GM12865 (cell line): Measurements from ENCODE around the gene PRKCH.

Experiments used
- DNase-seq: peaks from one replicate; pipeline ENCODE4 v3.0.0; 2010; ENCODE audit warnings: low read depth
- H3K4me3 ChIP-seq: 2 replicates; pipeline ENCODE4 v1.5.1; 2011; ENCODE audit warnings: mild to moderate bottlenecking, low read depth, low read length, control low read depth
- TF ChIP-seq, protein P1 (sequence below): IDR thresholded peaks from 2 replicates; pipeline ENCODE4 v1.5.1; 2011; ENCODE audit warnings: low read length, control low read depth, low read depth, inconsistent platforms; ENCODE audit not compliant: insufficient read depth; ENCODE audit errors: missing control alignments

PRKCH gene

GRCh38 chr14:61573321-61573720, 251.9 kb downstream of the PRKCH start:
- no peak overlapping the region for H3K4me3 ChIP-seq
- no peak for DNase-seq
- TF ChIP-seq, protein P1, sequence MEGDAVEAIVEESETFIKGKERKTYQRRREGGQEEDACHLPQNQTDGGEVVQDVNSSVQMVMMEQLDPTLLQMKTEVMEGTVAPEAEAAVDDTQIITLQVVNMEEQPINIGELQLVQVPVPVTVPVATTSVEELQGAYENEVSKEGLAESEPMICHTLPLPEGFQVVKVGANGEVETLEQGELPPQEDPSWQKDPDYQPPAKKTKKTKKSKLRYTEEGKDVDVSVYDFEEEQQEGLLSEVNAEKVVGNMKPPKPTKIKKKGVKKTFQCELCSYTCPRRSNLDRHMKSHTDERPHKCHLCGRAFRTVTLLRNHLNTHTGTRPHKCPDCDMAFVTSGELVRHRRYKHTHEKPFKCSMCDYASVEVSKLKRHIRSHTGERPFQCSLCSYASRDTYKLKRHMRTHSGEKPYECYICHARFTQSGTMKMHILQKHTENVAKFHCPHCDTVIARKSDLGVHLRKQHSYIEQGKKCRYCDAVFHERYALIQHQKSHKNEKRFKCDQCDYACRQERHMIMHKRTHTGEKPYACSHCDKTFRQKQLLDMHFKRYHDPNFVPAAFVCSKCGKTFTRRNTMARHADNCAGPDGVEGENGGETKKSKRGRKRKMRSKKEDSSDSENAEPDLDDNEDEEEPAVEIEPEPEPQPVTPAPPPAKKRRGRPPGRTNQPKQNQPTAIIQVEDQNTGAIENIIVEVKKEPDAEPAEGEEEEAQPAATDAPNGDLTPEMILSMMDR = no peak

DNA sequence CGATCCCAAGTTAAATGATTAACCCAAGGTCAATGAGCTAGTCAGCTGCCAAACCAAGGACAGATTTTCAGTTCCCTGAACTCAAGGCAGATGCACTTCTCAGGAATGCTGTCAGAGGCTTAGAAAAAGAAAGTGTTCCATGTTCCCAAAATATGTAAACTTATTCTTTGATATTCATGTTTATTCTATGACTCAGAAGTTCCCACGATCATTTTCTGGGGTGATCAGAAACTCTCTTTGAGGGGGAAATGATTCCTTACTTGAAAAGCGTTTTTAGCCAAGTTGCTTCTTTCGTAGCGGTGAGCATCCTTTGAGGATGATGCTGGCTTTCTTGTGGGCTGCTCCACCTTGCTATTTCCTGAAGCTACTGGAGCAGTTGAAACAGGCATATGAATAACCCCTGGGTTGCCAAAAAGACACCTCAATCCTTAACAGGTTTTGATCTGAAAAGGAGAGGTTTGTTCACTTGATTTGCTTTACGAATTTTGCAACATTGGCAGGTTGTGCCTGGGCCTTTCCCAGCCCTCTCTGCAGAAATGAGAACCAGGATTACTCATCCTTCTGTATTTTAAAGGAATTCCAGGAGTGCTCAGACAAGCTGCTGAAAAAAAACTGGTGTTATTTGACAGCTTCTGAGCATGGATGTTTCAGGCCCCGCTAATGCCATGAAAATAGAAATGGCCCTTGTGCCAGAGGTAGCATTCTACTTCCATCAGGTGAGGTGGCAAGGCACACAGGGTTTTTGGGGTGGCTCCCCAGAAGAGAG, 252.6 kb downstream of the PRKCH start:
- TF ChIP-seq, protein P1 = no peak
- no peak for DNase-seq
- H3K4me3 ChIP-seq = no peak overlapping the region

- H3K4me3 ChIP-seq = no peak overlapping the region
- DNase-seq = no peak
- TF ChIP-seq, protein P1 = no peak
Measured at GRCh38 chr14:61574514-61574807, 253.1 kb downstream of the PRKCH start.

GRCh38 chr14:61575126-61575525, 253.7 kb downstream of the PRKCH start:
- H3K4me3 ChIP-seq = no peak overlapping the region
- no peak for DNase-seq
- TF ChIP-seq, protein P1 = no peak

GRCh38 chr14:61575551-61576150, 254.3 kb downstream of the PRKCH start:
- TF ChIP-seq, protein P1 = no peak
- DNase-seq = no peak
- H3K4me3 ChIP-seq = no peak overlapping the region

DNA sequence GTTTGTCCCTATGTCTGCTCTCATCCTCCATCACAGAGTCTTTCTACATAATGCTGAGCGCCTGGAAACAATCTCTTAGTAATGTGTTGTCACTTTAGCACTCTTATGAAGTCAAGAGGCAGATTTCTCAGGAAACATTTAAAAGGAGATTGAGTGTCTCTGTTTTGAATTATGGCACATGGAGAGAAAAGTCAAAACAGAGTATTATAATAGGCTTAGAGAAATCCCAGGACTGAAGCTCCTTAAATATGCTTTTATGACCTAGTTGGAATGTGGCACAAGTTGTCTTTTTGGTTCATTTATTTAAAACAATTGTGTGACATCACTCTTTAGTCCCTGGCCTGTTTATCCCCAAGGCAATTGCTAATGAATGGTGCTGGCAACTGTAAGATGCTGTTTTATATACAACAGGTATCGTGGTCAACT, 256.1 kb downstream of the PRKCH start:
- H3K4me3 ChIP-seq = no peak overlapping the region
- TF ChIP-seq, protein P1 = no peak
- DNase-seq = no peak

- DNase-seq = no peak
- TF ChIP-seq, protein P1 = no peak
- no peak overlapping the region for H3K4me3 ChIP-seq
Measured at GRCh38 chr14:61578745-61579144, 257.4 kb downstream of the PRKCH start.
